ENCODE measurements around the gene SLC30A3. TPM values are rescaled to one million over a fixed set of nuclear protein-coding genes. Genes with fewer than 3 reads are reported as not detected.

Gene SLC30A3
- total and polyA plus RNA-seq, 2 of the 13 experiments (the other 11 are each of a cell fraction or from before 2014, with no cell fraction given): 0.38 to 0.79 TPM

DNA sequence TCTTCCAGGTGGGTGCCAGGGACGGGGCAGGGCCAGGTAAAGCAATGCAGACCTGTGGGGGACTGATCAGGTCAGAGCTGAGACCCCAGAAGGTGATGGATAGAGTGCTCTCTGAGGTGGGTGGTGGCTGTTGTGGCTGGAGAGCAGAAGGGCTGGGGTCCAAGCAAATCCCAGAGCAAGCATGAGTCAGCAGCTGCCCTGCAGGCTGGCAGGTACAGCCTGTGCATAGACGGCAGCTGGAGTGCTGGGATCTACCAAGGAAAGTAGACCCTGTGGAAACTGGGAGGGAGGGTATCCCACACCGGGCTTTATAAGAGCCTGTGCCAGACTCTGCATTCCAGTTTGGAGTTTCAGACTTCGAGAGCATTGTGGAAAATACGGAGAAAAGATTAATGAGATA is 20.0 kb upstream of the SLC30A3 start (continued):
- peak; percentile 89 for TF ChIP-seq NFE2L2 (IDR thresholded peaks at IDR 0.05; ENCODE audit: low read length)
- no peak for TF ChIP-seq FLYWCH1 (CRISPR knock-in tag; IDR thresholded peaks at IDR 0.05)
- TF ChIP-seq FOSL2 (CRISPR knock-in tag; IDR thresholded peaks at IDR 0.05): peak; percentile 74
- TF ChIP-seq THAP11 (CRISPR knock-in tag; IDR thresholded peaks at IDR 0.05): no peak
- no peak for TF ChIP-seq ZNF121 (CRISPR knock-in tag; IDR thresholded peaks at IDR 0.05)
- peak; percentile 75; the same call in 1 of the 2 replicates for TF ChIP-seq HNRNPL (IDR thresholded peaks at IDR 0.05; ENCODE audit: low read depth, low read length)
- no peak for TF ChIP-seq ZNF841 (CRISPR knock-in tag; IDR thresholded peaks at IDR 0.05; ENCODE audit: borderline replicate concordance)
- TF ChIP-seq, protein P1, sequence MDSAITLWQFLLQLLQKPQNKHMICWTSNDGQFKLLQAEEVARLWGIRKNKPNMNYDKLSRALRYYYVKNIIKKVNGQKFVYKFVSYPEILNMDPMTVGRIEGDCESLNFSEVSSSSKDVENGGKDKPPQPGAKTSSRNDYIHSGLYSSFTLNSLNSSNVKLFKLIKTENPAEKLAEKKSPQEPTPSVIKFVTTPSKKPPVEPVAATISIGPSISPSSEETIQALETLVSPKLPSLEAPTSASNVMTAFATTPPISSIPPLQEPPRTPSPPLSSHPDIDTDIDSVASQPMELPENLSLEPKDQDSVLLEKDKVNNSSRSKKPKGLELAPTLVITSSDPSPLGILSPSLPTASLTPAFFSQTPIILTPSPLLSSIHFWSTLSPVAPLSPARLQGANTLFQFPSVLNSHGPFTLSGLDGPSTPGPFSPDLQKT (CRISPR knock-in tag; IDR thresholded peaks at IDR 0.05; ENCODE audit: borderline replicate concordance): no peak
- TF ChIP-seq, protein P2, sequence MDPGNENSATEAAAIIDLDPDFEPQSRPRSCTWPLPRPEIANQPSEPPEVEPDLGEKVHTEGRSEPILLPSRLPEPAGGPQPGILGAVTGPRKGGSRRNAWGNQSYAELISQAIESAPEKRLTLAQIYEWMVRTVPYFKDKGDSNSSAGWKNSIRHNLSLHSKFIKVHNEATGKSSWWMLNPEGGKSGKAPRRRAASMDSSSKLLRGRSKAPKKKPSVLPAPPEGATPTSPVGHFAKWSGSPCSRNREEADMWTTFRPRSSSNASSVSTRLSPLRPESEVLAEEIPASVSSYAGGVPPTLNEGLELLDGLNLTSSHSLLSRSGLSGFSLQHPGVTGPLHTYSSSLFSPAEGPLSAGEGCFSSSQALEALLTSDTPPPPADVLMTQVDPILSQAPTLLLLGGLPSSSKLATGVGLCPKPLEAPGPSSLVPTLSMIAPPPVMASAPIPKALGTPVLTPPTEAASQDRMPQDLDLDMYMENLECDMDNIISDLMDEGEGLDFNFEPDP (CRISPR knock-in tag; conservative IDR thresholded peaks at IDR 0.05): no peak
- no peak for TF ChIP-seq GZF1 (CRISPR knock-in tag; IDR thresholded peaks at IDR 0.05)
- peak; percentile 32; the same call in 1 of the 2 replicates for TF ChIP-seq SAP130 (CRISPR knock-in tag; IDR thresholded peaks at IDR 0.05; ENCODE audit: low read depth)
- no peak for TF ChIP-seq NR2F1 (CRISPR knock-in tag; IDR thresholded peaks at IDR 0.05)
- no peak for TF ChIP-seq KLF16 (CRISPR knock-in tag; IDR thresholded peaks at IDR 0.05)
- TF ChIP-seq ZNF34 (CRISPR knock-in tag; IDR thresholded peaks at IDR 0.05; ENCODE audit: borderline replicate concordance): no peak
- TF ChIP-seq MED8 (CRISPR knock-in tag; IDR thresholded peaks at IDR 0.05; ENCODE audit: insufficient replicate concordance): no peak
- TF ChIP-seq, protein P3, sequence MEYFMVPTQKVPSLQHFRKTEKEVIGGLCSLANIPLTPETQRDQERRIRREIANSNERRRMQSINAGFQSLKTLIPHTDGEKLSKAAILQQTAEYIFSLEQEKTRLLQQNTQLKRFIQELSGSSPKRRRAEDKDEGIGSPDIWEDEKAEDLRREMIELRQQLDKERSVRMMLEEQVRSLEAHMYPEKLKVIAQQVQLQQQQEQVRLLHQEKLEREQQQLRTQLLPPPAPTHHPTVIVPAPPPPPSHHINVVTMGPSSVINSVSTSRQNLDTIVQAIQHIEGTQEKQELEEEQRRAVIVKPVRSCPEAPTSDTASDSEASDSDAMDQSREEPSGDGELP (IDR thresholded peaks at IDR 0.05; ENCODE audit: borderline replicate concordance, low read depth): no peak; the same call in 1 of the 2 replicates
- no peak for TF ChIP-seq ZBTB7B (CRISPR knock-in tag; IDR thresholded peaks at IDR 0.05)
- TF ChIP-seq KLF9 (CRISPR knock-in tag; IDR thresholded peaks at IDR 0.05; ENCODE audit: low read depth): no peak
- TF ChIP-seq PAF1 (CRISPR knock-in tag; IDR thresholded peaks at IDR 0.05): no peak
- TF ChIP-seq MAZ (IDR thresholded peaks at IDR 0.05; ENCODE audit: borderline replicate concordance, low read depth, low read length): no peak
- TF ChIP-seq MAZ (CRISPR knock-in tag; IDR thresholded peaks at IDR 0.05; ENCODE audit: low read depth): no peak
- no peak for TF ChIP-seq ZSCAN21 (CRISPR knock-in tag; IDR thresholded peaks at IDR 0.05; ENCODE audit: borderline replicate concordance)
- TF ChIP-seq TRIM24 (CRISPR knock-in tag; IDR thresholded peaks at IDR 0.05): no peak
- no peak for TF ChIP-seq MED13 (CRISPR knock-in tag; IDR thresholded peaks at IDR 0.05)
- TF ChIP-seq MED1 (CRISPR knock-in tag; IDR thresholded peaks at IDR 0.05): peak; percentile 25; the same call in 1 of the 2 replicates
- TF ChIP-seq FOXA3 (CRISPR knock-in tag; IDR thresholded peaks at IDR 0.05): no peak
- 0 out of 2 replicates have a peak, but pooled peaks have one; percentile 4 for TF ChIP-seq MAFG (CRISPR knock-in tag; IDR thresholded peaks at IDR 0.05)
- TF ChIP-seq ZMYM2 (CRISPR knock-in tag; IDR thresholded peaks at IDR 0.05): no peak
- TF ChIP-seq TAF1 (CRISPR knock-in tag; IDR thresholded peaks at IDR 0.05): 0 out of 2 replicates have a peak, but pooled peaks have one; percentile 8
- TF ChIP-seq, protein P4, sequence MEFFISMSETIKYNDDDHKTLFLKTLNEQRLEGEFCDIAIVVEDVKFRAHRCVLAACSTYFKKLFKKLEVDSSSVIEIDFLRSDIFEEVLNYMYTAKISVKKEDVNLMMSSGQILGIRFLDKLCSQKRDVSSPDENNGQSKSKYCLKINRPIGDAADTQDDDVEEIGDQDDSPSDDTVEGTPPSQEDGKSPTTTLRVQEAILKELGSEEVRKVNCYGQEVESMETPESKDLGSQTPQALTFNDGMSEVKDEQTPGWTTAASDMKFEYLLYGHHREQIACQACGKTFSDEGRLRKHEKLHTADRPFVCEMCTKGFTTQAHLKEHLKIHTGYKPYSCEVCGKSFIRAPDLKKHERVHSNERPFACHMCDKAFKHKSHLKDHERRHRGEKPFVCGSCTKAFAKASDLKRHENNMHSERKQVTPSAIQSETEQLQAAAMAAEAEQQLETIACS (CRISPR knock-in tag; IDR thresholded peaks at IDR 0.05): no peak
